Caco-2 (cell line): ENCODE results near the gene WWOX. TPM values are rescaled to one million over a fixed set of nuclear protein-coding genes. Genes with fewer than 3 reads are reported as not detected.

Experiments used
- BruUV-seq: library from RNA; stranded (reverse); fragments of 400-500 nt; replicated peaks from 2 replicates; lab custom pipeline; 2021; lab: Mats Ljungman, UMichigan
- CTCF ChIA-PET: fragments of 300-600 bp; sonication (Branson Sonifier 250); formaldehyde crosslinking; loops from one replicate; lab custom pipeline; 2022; ENCODE audit warnings: antibody characterized with exemption; lab: Charles Lee
- POLR2A ChIA-PET: fragments of 300-600 bp; sonication (Branson Sonifier 250); formaldehyde crosslinking; loops from one replicate; lab custom pipeline; 2022; ENCODE audit warnings: antibody characterized with exemption; lab: Charles Lee
- DNase-seq, 2 experiments: peaks; one replicate each; pipeline versions ENCODE4 v3.0.0 to v3.0.0-alpha.2; 2020 to 2022
- H3K27me3 ChIP-seq: replicated peaks from 2 replicates; pipeline ENCODE4 v1.6.0; 2011; ENCODE audit warnings: low read length; ENCODE audit not compliant: control insufficient read depth, insufficient read depth
- H3K36me3 ChIP-seq: 2 replicates; pipeline ENCODE4 v1.5.1; 2011; ENCODE audit warnings: low read length; ENCODE audit not compliant: control insufficient read depth, insufficient read depth
- H3K4me1 ChIP-seq: fragments of 250-450 bp; sonication (Bioruptor Pico); 2 replicates; pipeline ENCODE4 v1.5.1; 2020; ENCODE audit warnings: mild to moderate bottlenecking
- H3K4me3 ChIP-seq: 2 replicates; pipeline ENCODE4 v1.5.1; 2011; ENCODE audit warnings: low read depth, mild to moderate bottlenecking, control low read depth, low read length
- H3K9me3 ChIP-seq: fragments of 250-450 bp; sonication (Bioruptor Pico); 2 replicates; pipeline ENCODE4 v1.5.1; 2020; ENCODE audit warnings: mild to moderate bottlenecking, moderate library complexity
- H3K27ac Mint-ChIP-seq: one replicate; pipeline ENCODE4 v1.8.0; 2022; ENCODE audit warnings: mixed read lengths; ENCODE audit not compliant: unreplicated experiment
- H3K27me3 Mint-ChIP-seq: one replicate; pipeline ENCODE4 v1.8.0; 2022; ENCODE audit warnings: mixed read lengths; ENCODE audit not compliant: insufficient read depth, unreplicated experiment
- H3K36me3 Mint-ChIP-seq: one replicate; pipeline ENCODE4 v1.8.0; 2022; ENCODE audit warnings: mild to moderate bottlenecking, mixed read lengths; ENCODE audit not compliant: insufficient read depth, unreplicated experiment
- H3K4me1 Mint-ChIP-seq: one replicate; pipeline ENCODE4 v1.8.0; 2022; ENCODE audit warnings: low read depth, mixed read lengths; ENCODE audit not compliant: unreplicated experiment
- H3K4me3 Mint-ChIP-seq: one replicate; pipeline ENCODE4 v1.8.0; 2022; ENCODE audit warnings: mild to moderate bottlenecking, moderate library complexity, mixed read lengths; ENCODE audit not compliant: unreplicated experiment
- H3K9me3 Mint-ChIP-seq: one replicate; pipeline ENCODE4 v1.8.0; 2022; ENCODE audit warnings: mixed read lengths; ENCODE audit not compliant: unreplicated experiment
- CTCF ChIP-seq, 2 experiments: fragments of 200-600 bp in 1 of 2; IDR thresholded peaks; 1 replicate in 1 of 2; 2 replicates in 1 of 2; pipeline versions ENCODE4 v1.5.1 to v1.8.0; 2011 to 2022; ENCODE audit warnings: antibody characterized with exemption in 1 of 2, control low read depth in 1 of 2, inconsistent platforms in 1 of 2, low read depth in 1 of 2, low read length in 1 of 2, mild to moderate bottlenecking in 1 of 2, moderate library complexity in 1 of 2; ENCODE audit not compliant: insufficient read depth in 1 of 2, severe bottlenecking in 1 of 2, unreplicated experiment in 1 of 2
- intact Hi-C: fragments of 100-400 bp; cut with micrococcal nuclease; formaldehyde crosslinking; loops from one replicate; pipeline ENCODE4 v1.10.0; 2022; ENCODE audit not compliant: unreplicated experiment
- total RNA-seq: library from RNA; stranded (reverse); gene quantifications from 2 replicates; pipeline ENCODE4 v1.2.3, GENCODE V29; 2022

The WWOX gene
- total RNA-seq, 1 experiment from 2014 or later: 45.0 TPM

GRCh38 chr16:78430281-78430680 is 330.8 kb downstream of the WWOX start:
- DNase-seq: no peak
- Histone ChIP-seq H3K4me3 (no peak overlapping the region), H3K36me3 (peaks cover 2% of the 10 kb centered on the region; the same call in 1 of the 2 replicates), H3K9me3 (no peaks in the 10 kb centered on the region; the same call in 1 of the 2 replicates), H3K27me3 (no peaks in the 10 kb centered on the region), H3K4me1 (no peaks in the 10 kb centered on the region)
- H3K27me3 Mint-ChIP-seq: no peaks in the 10 kb centered on the region
- H3K4me1 Mint-ChIP-seq: no peaks in the 10 kb centered on the region
- H3K36me3 Mint-ChIP-seq: no peaks in the 10 kb centered on the region
- no peak overlapping the region for H3K4me3 Mint-ChIP-seq
- POLR2A ChIA-PET: no interaction called here
- no peaks in the 10 kb centered on the region for H3K9me3 Mint-ChIP-seq
- intact Hi-C loops: no loop called here
- BruUV-seq: no TSS peak
- no peak for TF ChIP-seq CTCF (IDR thresholded peaks at IDR 0.05; ENCODE audit: insufficient read depth in 1 of 2, low read depth in 1 of 2, low read length in 1 of 2, severe bottlenecking in 1 of 2, unreplicated experiment in 1 of 2)
- no peak overlapping the region for H3K27ac Mint-ChIP-seq
- CTCF ChIA-PET: no interaction called here

- Mint-ChIP-seq H3K27ac (no peak overlapping the region), H3K36me3 (no peaks in the 10 kb centered on the region), H3K4me1 (no peaks in the 10 kb centered on the region), H3K4me3 (no peak overlapping the region), H3K27me3 (no peaks in the 10 kb centered on the region), H3K9me3 (no peaks in the 10 kb centered on the region)
- intact Hi-C loops: no loop called here
- no peak for TF ChIP-seq CTCF (IDR thresholded peaks at IDR 0.05; ENCODE audit: insufficient read depth in 1 of 2, low read depth in 1 of 2, low read length in 1 of 2, severe bottlenecking in 1 of 2, unreplicated experiment in 1 of 2)
- H3K4me3 ChIP-seq: no peak overlapping the region
- H3K27me3 ChIP-seq: no peaks in the 10 kb centered on the region
- H3K4me1 ChIP-seq: no peaks in the 10 kb centered on the region
- POLR2A ChIA-PET: no interaction called here
- H3K9me3 ChIP-seq: no peaks in the 10 kb centered on the region; the same call in 1 of the 2 replicates
- CTCF ChIA-PET: no interaction called here
- no peak for DNase-seq
- H3K36me3 ChIP-seq: peaks cover 2% of the 10 kb centered on the region; the same call in 1 of the 2 replicates
- no TSS peak for BruUV-seq
Observed at GRCh38 chr16:78431004-78431670, 331.7 kb downstream of the WWOX start.

DNA sequence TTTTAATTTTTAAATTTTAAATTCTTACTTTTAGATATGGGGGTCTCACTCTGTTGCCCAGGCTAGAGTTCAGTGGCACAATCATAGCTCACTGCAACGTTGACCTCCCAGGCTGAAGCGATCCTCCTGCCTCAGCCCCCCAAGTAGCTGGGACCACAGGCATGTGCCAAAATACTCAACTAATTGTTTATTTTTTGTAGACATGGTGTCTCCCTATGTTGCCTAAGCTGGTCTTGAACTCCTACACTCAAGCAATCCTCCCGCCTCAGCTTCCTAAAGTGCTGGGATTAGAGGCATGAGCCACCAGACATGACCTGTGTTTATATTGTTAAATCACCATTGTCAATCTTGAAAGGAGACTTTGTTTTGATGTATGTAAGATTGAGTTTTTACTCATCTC is 332.2 kb downstream of the WWOX start:
- intact Hi-C loops: no loop called here
- POLR2A ChIA-PET: no interaction called here

More for the DNA sequence above, 332.2 kb downstream of the WWOX start:
- H3K9me3 Mint-ChIP-seq: no peaks in the 10 kb centered on the region
- no peaks in the 10 kb centered on the region; the same call in 1 of the 2 replicates for H3K9me3 ChIP-seq
- H3K4me3 ChIP-seq: no peak overlapping the region
- H3K4me1 ChIP-seq: no peaks in the 10 kb centered on the region
- no peaks in the 10 kb centered on the region for H3K4me1 Mint-ChIP-seq
- no peak overlapping the region for H3K27ac Mint-ChIP-seq
- no peak overlapping the region for H3K4me3 Mint-ChIP-seq
- peaks cover 2% of the 10 kb centered on the region; the same call in 1 of the 2 replicates for H3K36me3 ChIP-seq
- no peaks in the 10 kb centered on the region for H3K36me3 Mint-ChIP-seq
- H3K27me3 ChIP-seq: no peaks in the 10 kb centered on the region
- no peaks in the 10 kb centered on the region for H3K27me3 Mint-ChIP-seq
- DNase-seq: no peak
- no TSS peak for BruUV-seq
- TF ChIP-seq CTCF (IDR thresholded peaks at IDR 0.05; ENCODE audit: insufficient read depth in 1 of 2, low read depth in 1 of 2, low read length in 1 of 2, severe bottlenecking in 1 of 2, unreplicated experiment in 1 of 2): no peak
- CTCF ChIA-PET: no interaction called here
